Kidney glomerular epithelial cell (primary cell): Measurements from ENCODE around the gene NPIPA8.
"Not testable (repeated sequence)": the region's sequence is repeated elsewhere in the genome, so short reads cannot be mapped to it uniquely, and the experiment has no call there.

Experiments used
- DNase-seq: peaks from one replicate; lab custom pipeline; 2025; lab: John Stamatoyannopoulos, UW

Gene NPIPA8

GRCh38 chr16:18336636-18337035 lies at the start of gene NPIPA8:
Gene NPIPA8 (minus strand): TSS chr16:18336736. CDS start chr16:18332662, 4,074 bp downstream.
- not testable (repeated sequence) for DNase-seq

DNA sequence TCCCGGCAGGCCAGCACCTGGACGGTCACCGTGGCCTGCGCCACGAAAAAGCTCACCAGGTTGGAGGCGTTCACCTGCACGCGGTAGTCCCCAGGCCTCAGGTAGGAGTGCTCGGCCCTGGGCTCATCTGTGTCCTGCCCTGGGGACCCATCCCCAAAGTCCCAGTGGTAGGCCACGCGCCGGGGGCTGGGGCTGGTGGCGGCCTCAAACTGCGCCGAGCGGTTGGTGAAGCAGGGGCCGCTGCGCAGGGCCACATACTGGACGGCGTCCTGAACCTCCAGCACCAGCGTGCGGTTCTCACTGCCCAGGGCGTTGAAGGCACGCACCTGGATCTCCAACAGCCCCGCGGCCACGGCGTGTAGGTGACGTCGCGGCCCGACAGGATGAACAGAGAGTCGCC lies 48.7 kb upstream of the NPIPA8 start:
- not testable (repeated sequence) for DNase-seq

DNA sequence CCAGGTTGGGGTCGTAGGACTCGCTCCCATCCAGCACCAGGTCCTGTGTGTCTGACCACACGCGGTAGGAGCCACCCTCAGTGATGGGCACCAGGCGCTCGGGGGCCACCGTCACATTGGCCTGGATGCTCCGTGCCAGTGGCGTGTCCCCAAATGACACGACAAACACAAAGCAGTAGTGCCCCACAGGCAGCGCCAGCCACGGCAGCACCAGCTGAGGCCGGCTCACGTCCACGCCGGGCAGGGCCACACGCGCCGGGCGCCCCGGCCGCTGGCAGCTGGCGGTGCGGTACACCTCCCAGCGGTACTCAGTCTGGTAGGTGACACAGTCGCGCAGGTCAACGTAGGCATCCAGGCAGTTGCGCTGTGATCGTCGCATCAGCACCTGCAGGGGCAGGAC lies 48.3 kb upstream of the NPIPA8 start:
- DNase-seq: not testable (repeated sequence)

DNA sequence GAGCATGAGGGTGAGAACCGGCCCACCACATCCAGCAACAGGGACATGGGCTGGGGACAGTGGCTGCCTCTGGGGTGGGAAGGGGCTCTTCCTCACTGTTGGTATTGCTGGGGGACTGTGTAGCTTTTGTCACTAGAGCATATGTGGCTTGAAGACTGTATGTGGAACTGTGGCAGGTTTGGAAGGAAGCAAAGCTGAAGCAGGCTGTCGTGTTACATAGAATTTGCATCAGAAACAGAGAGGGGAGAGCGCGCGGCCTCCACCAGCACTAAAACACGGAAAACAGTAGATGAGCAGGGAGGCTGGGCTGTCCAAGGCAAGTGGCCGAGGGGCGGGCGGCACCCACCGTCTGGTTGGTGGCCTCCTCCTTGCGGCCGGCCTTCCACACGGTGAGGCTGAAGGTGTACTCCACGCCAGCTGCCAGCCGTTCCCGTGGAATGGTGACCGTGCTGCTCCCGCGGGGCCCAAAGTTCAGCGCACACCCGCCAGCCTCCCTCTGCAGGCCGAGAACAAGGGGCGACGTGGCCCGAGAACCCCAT lies 47.6 kb upstream of the NPIPA8 start:
- not testable (repeated sequence) for DNase-seq

- not testable (repeated sequence) for DNase-seq
These were observed 46.2 kb upstream of the NPIPA8 start for GRCh38 chr16:18382696-18383095.

DNA sequence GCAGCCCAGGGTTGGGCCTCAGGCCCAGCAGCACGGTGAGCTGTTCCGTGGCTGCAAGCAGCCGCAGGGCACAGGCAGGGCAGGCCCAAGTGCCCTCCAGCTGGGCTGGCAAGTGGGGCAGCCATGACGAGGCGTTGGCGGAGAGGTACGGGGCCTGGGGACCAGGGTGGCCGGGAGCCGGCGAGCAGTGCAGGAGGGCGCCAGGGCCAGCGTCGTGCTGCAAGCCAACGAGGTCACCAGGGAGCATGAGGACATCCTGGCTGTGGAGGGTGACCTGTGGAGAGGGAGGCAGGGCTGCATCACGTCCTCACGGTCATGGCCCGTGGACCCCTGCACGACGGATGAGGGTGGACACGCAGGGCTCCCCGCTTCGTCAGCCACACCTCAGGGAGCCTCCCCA lies 11.2 kb upstream of the NPIPA8 start:
- DNase-seq: not testable (repeated sequence)

GRCh38 chr16:18346993-18347392 lies 10.5 kb upstream of the NPIPA8 start:
- not testable (repeated sequence) for DNase-seq

- not testable (repeated sequence) for DNase-seq
These were observed 8.1 kb upstream of the NPIPA8 start for GRCh38 chr16:18344634-18345033.

DNA sequence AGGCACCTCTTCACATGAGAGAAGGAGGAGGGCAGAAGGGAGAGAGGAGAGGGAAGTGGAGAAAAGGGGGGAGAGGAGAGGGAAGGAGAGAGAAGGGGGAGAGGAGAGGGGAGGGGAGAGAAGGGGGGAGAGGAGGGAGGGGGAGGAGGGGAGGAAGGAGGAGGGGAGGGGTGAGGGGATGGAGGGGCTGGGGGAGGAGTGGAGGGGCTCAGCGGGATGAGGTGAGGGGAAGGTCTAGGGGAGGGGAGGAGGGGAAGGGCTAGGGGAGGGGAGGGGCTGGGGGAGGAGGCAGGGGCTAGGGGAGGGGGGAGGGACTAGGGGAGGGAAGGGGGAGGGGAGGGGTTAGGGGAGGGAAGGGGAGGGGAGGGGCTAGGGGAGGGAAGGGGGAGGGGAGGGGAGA lies 5.5 kb upstream of the NPIPA8 start:
- not testable (repeated sequence) for DNase-seq

DNA sequence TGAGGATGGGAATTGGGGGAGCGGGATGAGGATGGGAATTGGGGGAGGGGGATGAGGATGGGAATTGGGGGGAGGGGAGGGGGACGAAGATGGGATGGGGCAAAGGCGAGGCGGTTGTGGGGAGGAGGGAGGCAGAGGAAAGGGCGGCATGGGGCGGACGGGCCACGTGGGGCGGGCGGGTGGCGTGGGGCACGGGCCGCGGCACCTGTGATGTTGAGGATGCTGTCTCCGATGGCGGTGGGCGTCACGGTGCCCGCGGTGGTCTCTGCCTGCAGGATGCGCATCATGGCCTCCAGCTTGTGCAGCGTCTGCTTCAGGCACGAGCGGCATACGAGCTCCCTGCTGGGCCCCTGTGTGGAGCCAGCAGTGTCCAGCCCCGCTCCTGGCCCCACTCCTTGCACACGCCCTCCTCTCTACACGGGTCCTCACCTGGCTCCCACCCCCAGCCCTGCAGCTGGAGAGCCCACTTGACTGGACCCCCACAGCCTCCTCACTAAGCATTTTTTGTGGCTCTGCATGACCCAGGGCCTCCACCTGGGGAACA lies 5.0 kb upstream of the NPIPA8 start:
- not testable (repeated sequence) for DNase-seq

DNA sequence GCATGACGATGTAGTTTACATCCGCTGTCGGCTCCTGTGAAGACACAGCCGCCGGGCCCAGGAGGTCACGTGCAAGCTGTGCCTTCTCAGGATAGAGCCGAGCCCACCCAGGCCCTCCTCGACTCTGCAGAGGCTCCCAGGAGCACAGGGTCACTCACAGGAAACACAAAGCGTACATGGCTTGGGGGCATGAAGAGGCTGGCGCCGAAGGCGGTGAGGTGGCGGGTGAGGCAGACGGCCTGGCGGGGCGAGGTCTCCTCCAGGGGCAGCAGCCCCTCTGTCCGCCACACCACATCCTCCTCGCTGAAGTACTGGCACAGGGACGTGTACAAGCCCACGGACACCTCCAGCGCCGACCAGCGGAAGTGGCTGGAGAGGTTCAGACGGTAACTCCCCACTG lies 2.7 kb upstream of the NPIPA8 start:
- not testable (repeated sequence) for DNase-seq

- not testable (repeated sequence) for DNase-seq
These were observed 24.7 kb downstream of the NPIPA8 start for GRCh38 chr16:18311811-18312210.

GRCh38 chr16:18309159-18309558 lies 27.4 kb downstream of the NPIPA8 start:
- not testable (repeated sequence) for DNase-seq

DNA sequence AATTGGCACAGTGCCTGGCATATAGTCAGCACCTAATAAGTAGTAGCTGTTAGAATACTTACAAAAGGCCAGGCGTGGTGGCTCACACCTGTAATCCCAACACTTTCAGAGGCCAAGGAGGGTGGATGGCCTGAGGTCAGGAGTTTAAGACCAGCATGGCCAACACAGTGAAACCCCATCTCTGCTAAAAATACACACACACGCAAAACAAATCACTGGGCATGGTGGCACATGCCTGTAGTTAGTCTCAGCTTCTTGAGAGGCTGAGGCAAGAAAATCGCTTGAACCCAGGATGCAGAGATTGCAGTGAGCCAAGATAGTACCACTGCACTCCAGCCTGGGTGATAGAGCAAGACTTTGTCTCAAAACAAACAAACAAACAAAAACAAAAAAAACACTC lies 29.3 kb downstream of the NPIPA8 start:
- DNase-seq: not testable (repeated sequence)

DNA sequence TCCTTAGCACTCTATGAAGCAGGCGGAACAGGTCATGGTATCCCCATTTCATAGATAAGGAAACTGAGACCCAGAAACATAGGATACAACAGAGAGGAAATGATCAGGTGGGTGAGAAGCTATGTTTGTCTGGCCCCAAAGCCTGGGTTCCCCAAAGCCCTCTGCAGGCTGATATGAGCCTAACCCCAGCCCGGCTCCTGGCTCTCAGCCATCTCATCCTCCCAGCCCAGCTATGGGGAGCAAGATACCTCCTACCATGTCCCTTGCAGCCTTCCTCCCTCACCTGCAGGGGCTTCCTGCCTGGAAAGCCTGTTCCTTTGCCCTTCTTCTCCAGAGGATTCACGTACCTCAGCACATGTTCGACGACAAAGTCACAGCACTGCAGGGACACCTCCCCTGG lies 30.5 kb downstream of the NPIPA8 start:
- DNase-seq: not testable (repeated sequence)

DNA sequence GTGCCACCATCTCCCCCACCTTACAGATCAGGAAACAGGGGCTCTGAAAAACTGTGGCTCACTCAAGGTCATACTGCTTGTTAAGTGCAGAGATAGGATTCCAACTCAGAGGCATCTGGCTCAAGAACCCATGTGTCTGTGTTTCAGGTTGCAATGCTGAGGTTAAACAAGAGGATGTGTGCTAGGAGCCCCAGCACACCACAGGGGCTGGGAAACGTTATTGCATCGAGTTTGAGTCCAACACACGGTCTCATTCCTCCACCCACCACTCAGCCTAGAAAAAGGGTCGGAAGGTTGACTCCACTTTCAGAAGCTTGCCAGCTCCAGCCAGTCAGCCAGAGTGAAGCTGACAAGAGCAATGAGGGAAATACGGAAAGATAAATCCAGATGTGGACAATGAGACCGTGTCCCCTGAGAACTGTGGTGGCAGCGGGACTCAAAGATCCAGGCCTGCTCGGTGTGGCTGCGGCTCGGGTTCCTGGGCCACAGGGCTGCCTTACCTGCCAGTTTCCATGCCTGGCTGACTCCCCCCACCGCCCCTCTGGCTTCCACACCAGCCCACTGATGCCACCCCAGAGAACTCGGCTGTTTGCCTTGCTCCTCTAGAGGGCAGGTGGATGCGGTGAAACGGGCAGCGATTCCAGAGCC lies 33.4 kb downstream of the NPIPA8 start:
- not testable (repeated sequence) for DNase-seq

DNA sequence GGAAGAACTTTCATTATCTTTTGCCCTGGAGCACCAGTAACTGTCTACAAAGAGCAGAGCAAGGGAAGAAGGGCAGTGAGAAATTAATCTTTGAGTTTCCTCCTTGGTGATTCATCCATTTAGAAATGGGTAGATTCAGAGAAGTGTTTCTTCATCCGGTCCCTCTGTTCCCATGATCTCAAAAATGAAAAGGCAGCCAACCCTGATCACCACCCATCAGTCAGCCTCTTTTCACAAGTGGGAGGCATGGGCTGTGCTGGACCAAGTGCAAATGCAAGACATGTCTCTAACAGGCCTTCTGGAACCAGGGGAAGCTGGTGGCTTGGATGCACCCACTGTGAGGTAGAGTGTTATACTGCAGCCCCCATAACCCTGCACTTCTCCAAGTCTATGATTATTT lies 38.8 kb downstream of the NPIPA8 start:
- not testable (repeated sequence) for DNase-seq

- not testable (repeated sequence) for DNase-seq
These were observed 39.6 kb downstream of the NPIPA8 start for GRCh38 chr16:18296931-18297330.

GRCh38 chr16:18294371-18294770 lies 42.2 kb downstream of the NPIPA8 start:
- DNase-seq: not testable (repeated sequence)

- not testable (repeated sequence) for DNase-seq
These were observed 43.1 kb downstream of the NPIPA8 start for GRCh38 chr16:18293337-18293956.

- DNase-seq: not testable (repeated sequence)
These were observed 45.6 kb downstream of the NPIPA8 start for GRCh38 chr16:18290959-18291358.

DNA sequence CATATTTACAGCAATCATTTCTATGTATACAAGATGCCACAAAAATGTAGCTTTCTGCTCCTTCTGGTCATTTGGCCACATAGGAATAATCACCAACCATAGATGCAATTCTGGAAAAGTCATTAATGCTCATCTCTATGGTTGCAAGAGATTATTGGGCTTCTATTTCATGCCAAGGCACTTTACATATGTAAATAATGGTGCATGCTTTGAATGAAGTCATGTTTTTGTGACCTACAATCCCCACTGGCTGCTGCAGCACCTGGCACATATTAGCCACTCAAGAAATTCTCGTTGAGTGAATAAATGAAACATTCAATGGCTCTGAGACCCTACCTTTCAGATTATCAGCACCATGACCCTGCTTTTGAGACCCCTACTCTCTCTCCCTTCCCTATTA lies 50.2 kb downstream of the NPIPA8 start:
- DNase-seq: not testable (repeated sequence)

- not testable (repeated sequence) for DNase-seq
These were observed 56.2 kb downstream of the NPIPA8 start for GRCh38 chr16:18280319-18280718.
